Esophagus muscularis mucosa (tissue), 4 donors: Measurements from ENCODE around the gene AGXT.

Experiments
- EP300 ChIP-seq: sonication (generic); formaldehyde crosslinking; IDR thresholded peaks from one replicate; pipeline ENCODE4 v1.6.1; 2017; ENCODE audit warnings: antibody characterized with exemption
- POLR2A ChIP-seq: fragments of 450-650 bp; IDR thresholded peaks from one replicate; pipeline ENCODE4 v1.6.1; 2017; ENCODE audit warnings: antibody characterized with exemption, moderate library complexity, mild to moderate bottlenecking, low read depth
- POLR2AphosphoS5 ChIP-seq, 2 donors: sonication (generic); formaldehyde crosslinking; IDR thresholded peaks; one replicate each; pipeline ENCODE4 v1.6.1; 2017; ENCODE audit warnings: antibody characterized with exemption in 2 of 2
- TF ChIP-seq, protein P1 (sequence below), 3 experiments: fragments of 200-600 bp in 2 of 3; fragments of 450-650 bp in 1 of 3; sonication (generic) in 2 of 3; IDR thresholded peaks; one replicate each; pipeline ENCODE4 v1.5.1; 2017 to 2019; ENCODE audit warnings: antibody characterized with exemption in 3 of 3, mild to moderate bottlenecking in 2 of 3, moderate library complexity in 1 of 3

GRCh38 chr2:240846873-240847595 lies 21.6 kb upstream of the AGXT start:
- TF ChIP-seq, protein P1, sequence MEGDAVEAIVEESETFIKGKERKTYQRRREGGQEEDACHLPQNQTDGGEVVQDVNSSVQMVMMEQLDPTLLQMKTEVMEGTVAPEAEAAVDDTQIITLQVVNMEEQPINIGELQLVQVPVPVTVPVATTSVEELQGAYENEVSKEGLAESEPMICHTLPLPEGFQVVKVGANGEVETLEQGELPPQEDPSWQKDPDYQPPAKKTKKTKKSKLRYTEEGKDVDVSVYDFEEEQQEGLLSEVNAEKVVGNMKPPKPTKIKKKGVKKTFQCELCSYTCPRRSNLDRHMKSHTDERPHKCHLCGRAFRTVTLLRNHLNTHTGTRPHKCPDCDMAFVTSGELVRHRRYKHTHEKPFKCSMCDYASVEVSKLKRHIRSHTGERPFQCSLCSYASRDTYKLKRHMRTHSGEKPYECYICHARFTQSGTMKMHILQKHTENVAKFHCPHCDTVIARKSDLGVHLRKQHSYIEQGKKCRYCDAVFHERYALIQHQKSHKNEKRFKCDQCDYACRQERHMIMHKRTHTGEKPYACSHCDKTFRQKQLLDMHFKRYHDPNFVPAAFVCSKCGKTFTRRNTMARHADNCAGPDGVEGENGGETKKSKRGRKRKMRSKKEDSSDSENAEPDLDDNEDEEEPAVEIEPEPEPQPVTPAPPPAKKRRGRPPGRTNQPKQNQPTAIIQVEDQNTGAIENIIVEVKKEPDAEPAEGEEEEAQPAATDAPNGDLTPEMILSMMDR (IDR thresholded peaks at IDR 0.05): no peak
- TF ChIP-seq POLR2AphosphoS5 (IDR thresholded peaks at IDR 0.05) (no peak), POLR2A (no peak), EP300 (no peak)
